GM23338 (cell line): ENCODE data around the gene HHIPL1. TPM values are rescaled to one million over a fixed set of nuclear protein-coding genes. Genes with fewer than 3 reads are reported as not detected.

Experiments
- POLR2AphosphoS5 ChIP-seq: IDR thresholded peaks from 2 replicates; pipeline ENCODE4 v1.6.1; 2016; ENCODE audit warnings: antibody characterized with exemption, low read depth
- polyA plus RNA-seq: library from polyadenylated mRNA; unstranded; fragments of >200 nt; fragmentation: Nextera tagmentation; extraction: Ambion mirVana; gene quantifications from 2 replicates; pipeline ENCODE4 v1.2.1, GENCODE V29; 2016
- total RNA-seq: library from RNA; depleted of rRNA; stranded (reverse); fragments of >200 nt; shearing (Covaris generic); gene quantifications from 2 replicates; pipeline ENCODE4 v1.2.3, GENCODE V29; 2014
- TF ChIP-seq, protein P1 (sequence below): IDR thresholded peaks from one replicate; pipeline ENCODE4 v1.6.1; 2018; ENCODE audit warnings: antibody characterized with exemption; ENCODE audit not compliant: unreplicated experiment
- TF ChIP-seq, protein P2 (sequence below): fragments of 250-450 bp; sonication (Bioruptor Pico); IDR thresholded peaks from 2 replicates; pipeline ENCODE4 v1.5.0; 2020; ENCODE audit warnings: mild to moderate bottlenecking, moderate library complexity

Gene HHIPL1
- total and polyA plus RNA-seq, 2 experiments from 2014 or later: 1.9 to 2.0 TPM

DNA sequence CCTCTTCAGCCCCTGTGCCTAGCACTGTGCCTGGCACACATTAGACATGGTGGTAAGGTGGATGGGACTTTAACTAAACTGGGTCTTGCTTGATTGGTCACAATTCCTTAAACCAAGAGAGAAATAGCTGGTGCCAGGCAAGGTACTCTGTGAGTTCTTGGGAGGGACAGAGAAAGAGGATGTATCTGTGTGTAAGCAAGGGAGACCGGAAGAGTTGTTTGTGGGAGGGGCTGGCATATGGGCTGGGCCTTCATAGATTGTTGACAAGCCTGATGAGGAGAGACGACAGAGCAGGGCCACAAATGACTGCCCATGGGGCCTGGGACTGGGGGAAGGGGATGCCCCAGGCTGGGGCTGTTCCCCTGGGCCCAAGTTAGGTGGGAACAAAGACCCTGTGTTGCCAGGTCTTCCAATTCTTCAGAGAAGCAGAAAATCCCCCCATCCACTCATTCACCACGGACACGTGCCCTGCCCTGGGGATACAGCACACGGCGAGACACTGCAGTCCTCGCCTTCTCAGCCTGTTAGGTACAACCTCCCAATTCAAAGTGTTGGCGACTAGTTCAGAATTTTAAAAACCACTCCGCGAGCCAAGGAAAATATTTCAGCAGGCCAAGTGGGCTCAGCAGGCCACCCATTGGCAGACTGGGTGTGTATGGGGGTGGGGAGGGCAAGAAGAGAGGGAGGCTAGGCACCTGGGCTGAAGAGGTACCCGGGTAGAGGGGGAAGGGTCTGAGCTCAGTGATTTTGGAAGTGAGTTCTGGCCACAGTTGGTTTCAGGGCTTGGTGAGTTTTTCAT, 27.8 kb downstream of the HHIPL1 start (continued):
- TF ChIP-seq, protein P1, sequence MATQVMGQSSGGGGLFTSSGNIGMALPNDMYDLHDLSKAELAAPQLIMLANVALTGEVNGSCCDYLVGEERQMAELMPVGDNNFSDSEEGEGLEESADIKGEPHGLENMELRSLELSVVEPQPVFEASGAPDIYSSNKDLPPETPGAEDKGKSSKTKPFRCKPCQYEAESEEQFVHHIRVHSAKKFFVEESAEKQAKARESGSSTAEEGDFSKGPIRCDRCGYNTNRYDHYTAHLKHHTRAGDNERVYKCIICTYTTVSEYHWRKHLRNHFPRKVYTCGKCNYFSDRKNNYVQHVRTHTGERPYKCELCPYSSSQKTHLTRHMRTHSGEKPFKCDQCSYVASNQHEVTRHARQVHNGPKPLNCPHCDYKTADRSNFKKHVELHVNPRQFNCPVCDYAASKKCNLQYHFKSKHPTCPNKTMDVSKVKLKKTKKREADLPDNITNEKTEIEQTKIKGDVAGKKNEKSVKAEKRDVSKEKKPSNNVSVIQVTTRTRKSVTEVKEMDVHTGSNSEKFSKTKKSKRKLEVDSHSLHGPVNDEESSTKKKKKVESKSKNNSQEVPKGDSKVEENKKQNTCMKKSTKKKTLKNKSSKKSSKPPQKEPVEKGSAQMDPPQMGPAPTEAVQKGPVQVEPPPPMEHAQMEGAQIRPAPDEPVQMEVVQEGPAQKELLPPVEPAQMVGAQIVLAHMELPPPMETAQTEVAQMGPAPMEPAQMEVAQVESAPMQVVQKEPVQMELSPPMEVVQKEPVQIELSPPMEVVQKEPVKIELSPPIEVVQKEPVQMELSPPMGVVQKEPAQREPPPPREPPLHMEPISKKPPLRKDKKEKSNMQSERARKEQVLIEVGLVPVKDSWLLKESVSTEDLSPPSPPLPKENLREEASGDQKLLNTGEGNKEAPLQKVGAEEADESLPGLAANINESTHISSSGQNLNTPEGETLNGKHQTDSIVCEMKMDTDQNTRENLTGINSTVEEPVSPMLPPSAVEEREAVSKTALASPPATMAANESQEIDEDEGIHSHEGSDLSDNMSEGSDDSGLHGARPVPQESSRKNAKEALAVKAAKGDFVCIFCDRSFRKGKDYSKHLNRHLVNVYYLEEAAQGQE: no peak
- TF ChIP-seq POLR2AphosphoS5: no peak
- TF ChIP-seq, protein P2, sequence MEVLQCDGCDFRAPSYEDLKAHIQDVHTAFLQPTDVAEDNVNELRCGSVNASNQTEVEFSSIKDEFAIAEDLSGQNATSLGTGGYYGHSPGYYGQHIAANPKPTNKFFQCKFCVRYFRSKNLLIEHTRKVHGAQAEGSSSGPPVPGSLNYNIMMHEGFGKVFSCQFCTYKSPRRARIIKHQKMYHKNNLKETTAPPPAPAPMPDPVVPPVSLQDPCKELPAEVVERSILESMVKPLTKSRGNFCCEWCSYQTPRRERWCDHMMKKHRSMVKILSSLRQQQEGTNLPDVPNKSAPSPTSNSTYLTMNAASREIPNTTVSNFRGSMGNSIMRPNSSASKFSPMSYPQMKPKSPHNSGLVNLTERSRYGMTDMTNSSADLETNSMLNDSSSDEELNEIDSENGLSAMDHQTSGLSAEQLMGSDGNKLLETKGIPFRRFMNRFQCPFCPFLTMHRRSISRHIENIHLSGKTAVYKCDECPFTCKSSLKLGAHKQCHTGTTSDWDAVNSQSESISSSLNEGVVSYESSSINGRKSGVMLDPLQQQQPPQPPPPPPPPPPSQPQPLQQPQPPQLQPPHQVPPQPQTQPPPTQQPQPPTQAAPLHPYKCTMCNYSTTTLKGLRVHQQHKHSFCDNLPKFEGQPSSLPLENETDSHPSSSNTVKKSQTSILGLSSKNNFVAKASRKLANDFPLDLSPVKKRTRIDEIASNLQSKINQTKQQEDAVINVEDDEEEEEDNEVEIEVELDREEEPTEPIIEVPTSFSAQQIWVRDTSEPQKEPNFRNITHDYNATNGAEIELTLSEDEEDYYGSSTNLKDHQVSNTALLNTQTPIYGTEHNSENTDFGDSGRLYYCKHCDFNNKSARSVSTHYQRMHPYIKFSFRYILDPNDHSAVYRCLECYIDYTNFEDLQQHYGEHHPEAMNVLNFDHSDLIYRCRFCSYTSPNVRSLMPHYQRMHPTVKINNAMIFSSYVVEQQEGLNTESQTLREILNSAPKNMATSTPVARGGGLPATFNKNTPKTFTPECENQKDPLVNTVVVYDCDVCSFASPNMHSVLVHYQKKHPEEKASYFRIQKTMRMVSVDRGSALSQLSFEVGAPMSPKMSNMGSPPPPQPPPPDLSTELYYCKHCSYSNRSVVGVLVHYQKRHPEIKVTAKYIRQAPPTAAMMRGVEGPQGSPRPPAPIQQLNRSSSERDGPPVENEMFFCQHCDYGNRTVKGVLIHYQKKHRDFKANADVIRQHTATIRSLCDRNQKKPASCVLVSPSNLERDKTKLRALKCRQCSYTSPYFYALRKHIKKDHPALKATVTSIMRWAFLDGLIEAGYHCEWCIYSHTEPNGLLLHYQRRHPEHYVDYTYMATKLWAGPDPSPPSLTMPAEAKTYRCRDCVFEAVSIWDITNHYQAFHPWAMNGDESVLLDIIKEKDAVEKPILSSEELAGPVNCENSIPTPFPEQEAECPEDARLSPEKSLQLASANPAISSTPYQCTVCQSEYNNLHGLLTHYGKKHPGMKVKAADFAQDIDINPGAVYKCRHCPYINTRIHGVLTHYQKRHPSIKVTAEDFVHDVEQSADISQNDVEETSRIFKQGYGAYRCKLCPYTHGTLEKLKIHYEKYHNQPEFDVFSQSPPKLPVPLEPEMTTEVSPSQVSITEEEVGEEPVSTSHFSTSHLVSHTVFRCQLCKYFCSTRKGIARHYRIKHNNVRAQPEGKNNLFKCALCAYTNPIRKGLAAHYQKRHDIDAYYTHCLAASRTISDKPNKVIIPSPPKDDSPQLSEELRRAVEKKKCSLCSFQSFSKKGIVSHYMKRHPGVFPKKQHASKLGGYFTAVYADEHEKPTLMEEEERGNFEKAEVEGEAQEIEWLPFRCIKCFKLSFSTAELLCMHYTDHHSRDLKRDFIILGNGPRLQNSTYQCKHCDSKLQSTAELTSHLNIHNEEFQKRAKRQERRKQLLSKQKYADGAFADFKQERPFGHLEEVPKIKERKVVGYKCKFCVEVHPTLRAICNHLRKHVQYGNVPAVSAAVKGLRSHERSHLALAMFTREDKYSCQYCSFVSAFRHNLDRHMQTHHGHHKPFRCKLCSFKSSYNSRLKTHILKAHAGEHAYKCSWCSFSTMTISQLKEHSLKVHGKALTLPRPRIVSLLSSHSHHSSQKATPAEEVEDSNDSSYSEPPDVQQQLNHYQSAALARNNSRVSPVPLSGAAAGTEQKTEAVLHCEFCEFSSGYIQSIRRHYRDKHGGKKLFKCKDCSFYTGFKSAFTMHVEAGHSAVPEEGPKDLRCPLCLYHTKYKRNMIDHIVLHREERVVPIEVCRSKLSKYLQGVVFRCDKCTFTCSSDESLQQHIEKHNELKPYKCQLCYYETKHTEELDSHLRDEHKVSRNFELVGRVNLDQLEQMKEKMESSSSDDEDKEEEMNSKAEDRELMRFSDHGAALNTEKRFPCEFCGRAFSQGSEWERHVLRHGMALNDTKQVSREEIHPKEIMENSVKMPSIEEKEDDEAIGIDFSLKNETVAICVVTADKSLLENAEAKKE: no peak
